Fibroblast of lung (primary cell): Measurements from ENCODE around the gene FCER2. TPM values are rescaled to one million over a fixed set of nuclear protein-coding genes. Genes with fewer than 3 reads are reported as not detected.

ENCODE experiments used
- DNase-seq, 2 donors: peaks; one replicate each; pipeline versions ENCODE4 v3.0.0 to v3.0.0-alpha.2; 2010; ENCODE audit warnings: low read depth in 2 of 2
- H2AFZ ChIP-seq: 2 replicates; pipeline ENCODE4 v1.5.1; 2012; ENCODE audit warnings: low read length, control low read depth, inconsistent platforms
- H3K27ac ChIP-seq: 2 replicates; pipeline ENCODE4 v1.5.1; 2011; ENCODE audit warnings: low read length, control low read depth; ENCODE audit not compliant: insufficient read depth
- H3K27me3 ChIP-seq: 2 replicates; pipeline ENCODE4 v1.5.1; 2011; ENCODE audit warnings: mild to moderate bottlenecking, low read length; ENCODE audit not compliant: control insufficient read depth, insufficient read depth
- H3K36me3 ChIP-seq: 2 replicates; pipeline ENCODE4 v1.5.1; 2011; ENCODE audit warnings: low read length; ENCODE audit not compliant: control insufficient read depth, insufficient read depth
- H3K4me1 ChIP-seq: 2 replicates; pipeline ENCODE4 v1.5.1; 2011; ENCODE audit warnings: low read length; ENCODE audit not compliant: control insufficient read depth, insufficient read depth; ENCODE audit errors: extremely low read depth
- H3K4me2 ChIP-seq: 2 replicates; pipeline ENCODE4 v1.5.1; 2011; ENCODE audit warnings: low read length, control low read depth; ENCODE audit not compliant: insufficient read depth; ENCODE audit errors: extremely low read depth
- H3K4me3 ChIP-seq, 4 experiments: fragments of 200-600 bp in 1 of 4; sonication (generic) in 1 of 4; replicated peaks in 1 of 4; 2 replicates each; pipeline ENCODE4 v1.5.1; 2011 to 2016; ENCODE audit warnings: low read length in 4 of 4, low read depth in 3 of 4, mild to moderate bottlenecking in 3 of 4, control low read depth in 2 of 4, inconsistent platforms in 1 of 4, mixed read lengths in 1 of 4; ENCODE audit not compliant: insufficient read depth in 1 of 4; ENCODE audit errors: control extremely low read depth in 1 of 4
- H3K79me2 ChIP-seq: 2 replicates; pipeline ENCODE4 v1.5.1; 2012; ENCODE audit warnings: mild to moderate bottlenecking, low read length, inconsistent platforms; ENCODE audit not compliant: control insufficient read depth, insufficient read depth
- H3K9ac ChIP-seq: 2 replicates; pipeline ENCODE4 v1.5.1; 2011; ENCODE audit warnings: mild to moderate bottlenecking, low read length, control low read depth; ENCODE audit not compliant: insufficient read depth
- H3K9me3 ChIP-seq: 2 replicates; pipeline ENCODE4 v1.5.1; 2012; ENCODE audit warnings: low read depth, low read length; ENCODE audit not compliant: control insufficient read depth, insufficient read depth
- H4K20me1 ChIP-seq: 2 replicates; pipeline ENCODE4 v1.5.1; 2011; ENCODE audit warnings: low read length; ENCODE audit not compliant: control insufficient read depth, insufficient read depth; ENCODE audit errors: extremely low read depth
- CTCF ChIP-seq, 2 donors: IDR thresholded peaks in 1 of 2; conservative IDR thresholded peaks in 1 of 2; 1 replicate in 1 of 2; 2 replicates in 1 of 2; pipeline ENCODE4 v1.5.1; 2011 to 2012; ENCODE audit warnings: low read length in 2 of 2, control low read depth in 1 of 2, inconsistent platforms in 1 of 2, low read depth in 1 of 2, mild to moderate bottlenecking in 1 of 2
- EZH2 ChIP-seq: IDR thresholded peaks from 2 replicates; pipeline ENCODE4 v1.5.1; 2012; ENCODE audit warnings: low read length, control low read depth, mild to moderate bottlenecking; ENCODE audit errors: missing control alignments
- polyA plus RNA-seq, 2 donors: library from polyadenylated mRNA; depleted of rRNA in 1 of 2; stranded (reverse) in 1 of 2; unstranded in 1 of 2; fragments of >200 nt; gene quantifications; 2 replicates each; pipeline ENCODE4 v1.2.1, GENCODE V29; 2011 to 2012; ENCODE audit warnings: missing spikeins in 1 of 2
- total RNA-seq: library from RNA; depleted of rRNA; stranded (reverse); fragments of >200 nt; gene quantifications from 2 replicates; pipeline ENCODE4 v1.2.1, GENCODE V29; 2014

FCER2 gene
- total and polyA plus RNA-seq, 2 donors (not counting 1 experiment from before 2014, with no cell fraction given): not detected

- no peaks in the 10 kb centered on the region for H3K4me1 ChIP-seq
- H3K4me2 ChIP-seq: peak overlapping the region; percentile 100
- H4K20me1 ChIP-seq: no peaks in the 10 kb centered on the region
- peaks cover 2% of the 10 kb centered on the region for H3K27me3 ChIP-seq
- H2AFZ ChIP-seq: peak overlapping the region; percentile 59
- H3K79me2 ChIP-seq: peaks cover 7% of the 10 kb centered on the region
- DNase-seq: peak; percentile 60 to 77
- TF ChIP-seq CTCF (conservative IDR thresholded peaks at IDR 0.05 in 1 of 2, IDR thresholded peaks at IDR 0.05 in 1 of 2; ENCODE audit: low read depth in 1 of 2, low read length in 2 of 2) (peak; percentile 66 to 69), EZH2 (no peak)
- peak overlapping the region; percentile 71 for H3K27ac ChIP-seq
- H3K9me3 ChIP-seq: no peaks in the 10 kb centered on the region
- peak overlapping the region; percentile 84 for H3K9ac ChIP-seq
- peaks cover 4% of the 10 kb centered on the region for H3K36me3 ChIP-seq
- peak overlapping the region; percentile 76 to 98 (median 90) for H3K4me3 ChIP-seq
Measured at GRCh38 chr19:7681340-7682174, 20.4 kb downstream of the FCER2 start.

GRCh38 chr19:7680606-7681339 is 21.2 kb downstream of the FCER2 start, which contains the start of gene TRAPPC5:
TRAPPC5 (plus strand) TSS chr19:7680833; CDS start chr19:7682254, 1,421 bp downstream.
- H4K20me1 ChIP-seq: no peaks in the 10 kb centered on the region
- peak within 1 kb of the TSS; percentile 71 for H3K27ac ChIP-seq
- H3K4me2 ChIP-seq: peak within 1 kb of the TSS; percentile 100
- H3K9ac ChIP-seq: peak within 1 kb of the TSS; percentile 84
- H3K79me2 ChIP-seq: peaks cover 7% of the 10 kb centered on the region
- H3K4me1 ChIP-seq: no peaks in the 10 kb centered on the region
- DNase-seq: peak; percentile 71 to 78
- TF ChIP-seq EZH2 (no peak), CTCF (conservative IDR thresholded peaks at IDR 0.05 in 1 of 2, IDR thresholded peaks at IDR 0.05 in 1 of 2; ENCODE audit: low read depth in 1 of 2, low read length in 2 of 2) (peak; percentile 40 to 76)
- peaks cover 2% of the 10 kb centered on the region for H3K27me3 ChIP-seq
- H3K36me3 ChIP-seq: peaks cover 4% of the 10 kb centered on the region
- H3K4me3 ChIP-seq: peak within 1 kb of the TSS; percentile 76 to 98 (median 90)
- no peaks in the 10 kb centered on the region for H3K9me3 ChIP-seq
- peak within 1 kb of the TSS; percentile 62 for H2AFZ ChIP-seq
